ENCODE data around the gene LRRC36. TPM values are rescaled to one million over a fixed set of nuclear protein-coding genes. Genes with fewer than 3 reads are reported as not detected.

Gene LRRC36
- total and polyA plus RNA-seq, 2 donors (not counting 3 experiments of a cell fraction or from before 2014, with no cell fraction given), result 0.30 to 2.0 TPM

GRCh38 chr16:67389911-67390815 is 63.5 kb downstream of the LRRC36 start:
- no peak overlapping the region for H3K4me3 ChIP-seq (replicated peaks in 1 of 3; ENCODE audit: insufficient read depth in 1 of 3, low read depth in 1 of 3, low read length in 3 of 3)
- H3K27ac ChIP-seq (ENCODE audit: insufficient read depth, low read depth, low read length), result no peak overlapping the region
- peaks cover 19% of the 10 kb centered on the region for H3K4me1 ChIP-seq (ENCODE audit: control insufficient read depth, extremely low read depth, insufficient read depth, low read length)
- no TSS peak for BruUV-seq (replicated peaks)
- dilution Hi-C loops (cut with MboI; ENCODE audit: extremely low pct_ligation_motif_present, low sequenced_read_pairs), result no loop called here
- TF ChIP-seq POLR2A (IDR thresholded peaks at IDR 0.05; ENCODE audit: low read depth, low read length), result no peak
- H3K9me1 ChIP-seq (replicated peaks; ENCODE audit: control insufficient read depth, extremely low read depth, insufficient read depth, low read length), result no peaks in the 10 kb centered on the region
- no peak overlapping the region for H2AFZ ChIP-seq (ENCODE audit: low read depth, low read length)
- peaks cover 4 to 11% of the 10 kb centered on the region in 2 experiments for H3K27me3 ChIP-seq (ENCODE audit: control insufficient read depth in 2 of 2, insufficient read depth in 2 of 2, low read length in 2 of 2)
- FAIRE-seq (no peak), DNase-seq (ENCODE audit: low read depth, low spot score) (no peak)
- ChIA-PET POLR2A (no interaction called here), CTCF (interaction anchor here (0.6 to 2.1 kb wide), 6 partner anchors 10 to 130 kb away, joined by 3 to 12 read pairs (median 4); no protein-coding TSS in a partner anchor)
- H3K4me2 ChIP-seq (ENCODE audit: insufficient read depth, low read length), result no peak overlapping the region
- H3K9me3 ChIP-seq (replicated peaks; ENCODE audit: control insufficient read depth, insufficient read depth, low read length), result no peaks in the 10 kb centered on the region
- no peak overlapping the region for H3K9ac ChIP-seq (replicated peaks; ENCODE audit: extremely low read depth, insufficient read depth, low read length)
- H3K36me3 ChIP-seq (ENCODE audit: control insufficient read depth in 2 of 2, extremely low read depth in 1 of 2, insufficient read depth in 2 of 2, low read length in 2 of 2), result no peaks in the 10 kb centered on the region
- H4K20me1 ChIP-seq (replicated peaks; ENCODE audit: control insufficient read depth, extremely low read depth, insufficient read depth, low read length), result no peaks in the 10 kb centered on the region
- no peaks in the 10 kb centered on the region for H3K79me2 ChIP-seq (ENCODE audit: control insufficient read depth, insufficient read depth, low read length)
- intact Hi-C loops (cut with micrococcal nuclease), result loop anchor here (10.0 kb wide), 2 partner anchors 195 to 435 kb away; partner anchors contain the start of genes E2F4, ELMO3 and EXOC3L1

- Histone ChIP-seq H3K9me3 (replicated peaks; ENCODE audit: control insufficient read depth, insufficient read depth, low read length) (no peaks in the 10 kb centered on the region), H3K79me2 (ENCODE audit: control insufficient read depth, insufficient read depth, low read length) (no peaks in the 10 kb centered on the region), H3K9ac (replicated peaks; ENCODE audit: extremely low read depth, insufficient read depth, low read length) (no peak overlapping the region), H3K27ac (ENCODE audit: insufficient read depth, low read depth, low read length) (no peak overlapping the region), H3K36me3 (ENCODE audit: control insufficient read depth in 2 of 2, extremely low read depth in 1 of 2, insufficient read depth in 2 of 2, low read length in 2 of 2) (no peaks in the 10 kb centered on the region), H3K27me3 (ENCODE audit: control insufficient read depth in 2 of 2, insufficient read depth in 2 of 2, low read length in 2 of 2) (peaks cover 9 to 11% of the 10 kb centered on the region in 2 experiments), H3K9me1 (replicated peaks; ENCODE audit: control insufficient read depth, extremely low read depth, insufficient read depth, low read length) (no peaks in the 10 kb centered on the region), H3K4me1 (ENCODE audit: control insufficient read depth, extremely low read depth, insufficient read depth, low read length) (peaks cover 13% of the 10 kb centered on the region), H2AFZ (ENCODE audit: low read depth, low read length) (no peak overlapping the region), H3K4me3 (replicated peaks in 1 of 3; ENCODE audit: insufficient read depth in 1 of 3, low read depth in 1 of 3, low read length in 3 of 3) (no peak overlapping the region), H4K20me1 (replicated peaks; ENCODE audit: control insufficient read depth, extremely low read depth, insufficient read depth, low read length) (no peaks in the 10 kb centered on the region), H3K4me2 (ENCODE audit: insufficient read depth, low read length) (no peak overlapping the region)
- dilution Hi-C loops (cut with MboI; ENCODE audit: extremely low pct_ligation_motif_present, low sequenced_read_pairs) (no loop called here), intact Hi-C loops (cut with micrococcal nuclease) (loop anchor here (10.0 kb wide), 2 partner anchors 196 to 436 kb away; partner anchors contain the start of genes E2F4, ELMO3 and EXOC3L1)
- CTCF ChIA-PET, result interaction anchor here (0.6 to 2.1 kb wide), 6 partner anchors 9 to 130 kb away, joined by 3 to 6 read pairs (median 4); partner anchors contain the start of genes KCTD19 and LRRC36
- FAIRE-seq (no peak), DNase-seq (ENCODE audit: low read depth, low spot score) (no peak)
- POLR2A ChIA-PET, result no interaction called here
- no TSS peak for BruUV-seq (replicated peaks)
- no peak for TF ChIP-seq POLR2A (IDR thresholded peaks at IDR 0.05; ENCODE audit: low read depth, low read length)
- no peak for TF ChIP-seq CTCF (IDR thresholded peaks at IDR 0.05; ENCODE audit: extremely low read depth in 1 of 2, insufficient read depth in 1 of 2, low read depth in 1 of 2, low read length in 2 of 2)
- no peak for TF ChIP-seq POLR2AphosphoS5 (IDR thresholded peaks at IDR 0.05; ENCODE audit: insufficient read depth, low read depth, low read length)
- no peak for TF ChIP-seq EZH2 (IDR thresholded peaks at IDR 0.05; ENCODE audit: borderline replicate concordance, low read depth, low read length, severe bottlenecking)
- no peak for TF ChIP-seq MAX (IDR thresholded peaks at IDR 0.05; ENCODE audit: insufficient read depth, insufficient read length)
Measured at GRCh38 chr16:67390816-67391423, 64.3 kb downstream of the LRRC36 start.
